GM23338 (cell line): ENCODE results near the gene SLC44A1. TPM values are rescaled to one million over a fixed set of nuclear protein-coding genes. Genes with fewer than 3 reads are reported as not detected.

ENCODE experiments used
- ATAC-seq: fragments of 200-7000 bp; cut with Tn5 transposase; 3 replicates; pipeline ENCODE4 v1.9.1; 2020
- DNase-seq: peaks from one replicate; pipeline ENCODE4 v3.0.0-alpha.2; 2015; ENCODE audit warnings: low spot score
- H2AFZ ChIP-seq: fragments of 200-600 bp; sonication (generic); 2 replicates; pipeline ENCODE4 v1.8.0; 2016; ENCODE audit warnings: antibody characterized with exemption, mild to moderate bottlenecking, moderate library complexity
- H3F3A ChIP-seq: fragments of 200-600 bp; sonication (generic); replicated peaks from 2 replicates; pipeline ENCODE4 v1.8.0; 2017; ENCODE audit warnings: antibody characterized with exemption, mixed run types, low read depth
- H3K27ac ChIP-seq: fragments of 200-600 bp; sonication (generic); 2 replicates; pipeline ENCODE4 v1.6.1; 2016; ENCODE audit warnings: low read depth
- H3K27me3 ChIP-seq: fragments of 200-600 bp; sonication (generic); 2 replicates; pipeline ENCODE4 v1.8.0; 2016; ENCODE audit warnings: mild to moderate bottlenecking, mixed run types, moderate library complexity; ENCODE audit not compliant: insufficient read depth
- H3K36me3 ChIP-seq: fragments of 200-600 bp; sonication (generic); 2 replicates; pipeline ENCODE4 v1.8.0; 2016; ENCODE audit warnings: mild to moderate bottlenecking; ENCODE audit not compliant: insufficient read depth
- H3K4me1 ChIP-seq: fragments of 200-600 bp; sonication (generic); 2 replicates; pipeline ENCODE4 v1.8.0; 2016; ENCODE audit warnings: mild to moderate bottlenecking, moderate library complexity; ENCODE audit not compliant: insufficient read depth
- H3K4me2 ChIP-seq: fragments of 200-600 bp; sonication (generic); 2 replicates; pipeline ENCODE4 v1.7.1; 2017; ENCODE audit warnings: mixed run types
- H3K4me3 ChIP-seq: fragments of 200-600 bp; sonication (generic); 2 replicates; pipeline ENCODE4 v1.6.1; 2016; ENCODE audit warnings: mixed run types
- H3K79me2 ChIP-seq: fragments of 200-600 bp; sonication (generic); replicated peaks from 2 replicates; pipeline ENCODE4 v1.8.0; 2017; ENCODE audit warnings: mild to moderate bottlenecking; ENCODE audit not compliant: insufficient read depth
- H3K9me2 ChIP-seq: fragments of 200-600 bp; sonication (generic); 2 replicates; pipeline ENCODE4 v1.8.0; 2017; ENCODE audit not compliant: insufficient read depth
- H4K20me1 ChIP-seq: fragments of 200-600 bp; sonication (generic); replicated peaks from 2 replicates; pipeline ENCODE4 v1.8.0; 2017; ENCODE audit warnings: mild to moderate bottlenecking; ENCODE audit not compliant: insufficient read depth
- H3K27ac Mint-ChIP-seq: 2 replicates; pipeline ENCODE4 v1.8.0; 2020; ENCODE audit warnings: inconsistent platforms, mild to moderate bottlenecking, moderate library complexity, mixed read lengths
- H3K27me3 Mint-ChIP-seq: 3 replicates; pipeline ENCODE4 v1.8.0; 2022; ENCODE audit warnings: low read depth, mild to moderate bottlenecking, moderate library complexity, mixed read lengths, inconsistent platforms; ENCODE audit not compliant: insufficient read depth, poor library complexity
- H3K36me3 Mint-ChIP-seq: 3 replicates; pipeline ENCODE4 v1.8.0; 2021; ENCODE audit warnings: low read depth, mild to moderate bottlenecking, inconsistent platforms, moderate library complexity, mixed read lengths
- H3K4me1 Mint-ChIP-seq: 3 replicates; pipeline ENCODE4 v1.8.0; 2020; ENCODE audit warnings: mild to moderate bottlenecking, inconsistent platforms, mixed read lengths
- H3K4me3 Mint-ChIP-seq: 3 replicates; pipeline ENCODE4 v1.8.0; 2021; ENCODE audit warnings: moderate library complexity, mild to moderate bottlenecking, inconsistent platforms, mixed read lengths
- H3K9me3 Mint-ChIP-seq: 3 replicates; pipeline ENCODE4 v1.8.0; 2020; ENCODE audit warnings: moderate library complexity, mild to moderate bottlenecking, inconsistent platforms, mixed read lengths
- CREB1 ChIP-seq: fragments of 250-450 bp; sonication (Bioruptor Pico); IDR thresholded peaks from 2 replicates; pipeline ENCODE4 v1.5.0; 2020; ENCODE audit warnings: low read depth, mild to moderate bottlenecking, moderate library complexity
- CTCF ChIP-seq, 2 experiments: fragments of 200-600 bp in 1 of 2; sonication (generic) in 1 of 2; conservative IDR thresholded peaks; 2 replicates each; pipeline versions ENCODE4 v1.5.1 to v1.6.1; 2016 to 2017; ENCODE audit warnings: antibody characterized with exemption in 2 of 2, low read depth in 2 of 2, mild to moderate bottlenecking in 2 of 2, moderate library complexity in 1 of 2
- ETS1 ChIP-seq: IDR thresholded peaks from 2 replicates; pipeline ENCODE4 v1.6.1; 2016; ENCODE audit warnings: antibody characterized with exemption
- EZH2 ChIP-seq: fragments of 200-600 bp; sonication (generic); IDR thresholded peaks from one replicate; pipeline ENCODE4 v1.8.0; 2017; ENCODE audit warnings: antibody characterized with exemption, mild to moderate bottlenecking, low read depth; ENCODE audit not compliant: unreplicated experiment
- EZH2phosphoT487 ChIP-seq: fragments of 200-600 bp; sonication (generic); IDR thresholded peaks from one replicate; pipeline ENCODE4 v1.8.1; 2018; ENCODE audit warnings: antibody characterized with exemption; ENCODE audit not compliant: unreplicated experiment
- JUNB ChIP-seq: IDR thresholded peaks from one replicate; pipeline ENCODE4 v1.6.1; 2016; ENCODE audit warnings: antibody characterized with exemption; ENCODE audit not compliant: unreplicated experiment
- NANOG ChIP-seq: IDR thresholded peaks from 2 replicates; pipeline ENCODE4 v1.6.1; 2016; ENCODE audit warnings: antibody characterized with exemption, borderline replicate concordance
- POLR2AphosphoS5 ChIP-seq: IDR thresholded peaks from 2 replicates; pipeline ENCODE4 v1.6.1; 2016; ENCODE audit warnings: antibody characterized with exemption, low read depth
- REST ChIP-seq: IDR thresholded peaks from one replicate; pipeline ENCODE4 v1.6.1; 2018; ENCODE audit warnings: antibody characterized with exemption; ENCODE audit not compliant: unreplicated experiment
- STAT1 ChIP-seq: IDR thresholded peaks from one replicate; pipeline ENCODE4 v1.6.1; 2016; ENCODE audit warnings: antibody characterized with exemption; ENCODE audit not compliant: unreplicated experiment
- ZNF114 ChIP-seq: fragments of 250-450 bp; sonication (Bioruptor Pico); IDR thresholded peaks from 2 replicates; pipeline ENCODE4 v1.5.0; 2020; ENCODE audit warnings: mild to moderate bottlenecking, moderate library complexity
- ZNF331 ChIP-seq: fragments of 250-450 bp; sonication (Bioruptor Pico); IDR thresholded peaks from 2 replicates; pipeline ENCODE4 v1.5.0; 2020; ENCODE audit warnings: low read depth, mild to moderate bottlenecking, moderate library complexity
- ZNF462 ChIP-seq: fragments of 250-450 bp; sonication (Bioruptor Pico); IDR thresholded peaks from 2 replicates; pipeline ENCODE4 v1.5.0; 2020; ENCODE audit warnings: mild to moderate bottlenecking, moderate library complexity
- polyA plus RNA-seq: library from polyadenylated mRNA; unstranded; fragments of >200 nt; fragmentation: Nextera tagmentation; extraction: Ambion mirVana; gene quantifications from 2 replicates; pipeline ENCODE4 v1.2.1, GENCODE V29; 2016
- total RNA-seq: library from RNA; depleted of rRNA; stranded (reverse); fragments of >200 nt; shearing (Covaris generic); gene quantifications from 2 replicates; pipeline ENCODE4 v1.2.3, GENCODE V29; 2014

The SLC44A1 gene
- total and polyA plus RNA-seq, 2 experiments from 2014 or later: 14.9 to 75.0 TPM

GRCh38 chr9:105346273-105346672 is 101.8 kb downstream of the SLC44A1 start:
- H4K20me1 ChIP-seq: no peaks in the 10 kb centered on the region
- Mint-ChIP-seq H3K4me1 (no peaks in the 10 kb centered on the region), H3K4me3 (no peak overlapping the region), H3K9me3 (no peaks in the 10 kb centered on the region), H3K27me3 (no peaks in the 10 kb centered on the region), H3K36me3 (no peaks in the 10 kb centered on the region), H3K27ac (no peak overlapping the region)
- ATAC-seq: no peak
- no peak for TF ChIP-seq EZH2phosphoT487
- TF ChIP-seq POLR2AphosphoS5: no peak
- TF ChIP-seq CTCF (conservative IDR thresholded peaks at IDR 0.05; ENCODE audit: low read depth in 2 of 2): no peak
- TF ChIP-seq EZH2: no peak
- TF ChIP-seq ZNF462: no peak
- TF ChIP-seq STAT1: no peak
- TF ChIP-seq CREB1 (CRISPR knock-in tag): no peak
- TF ChIP-seq REST: no peak
- TF ChIP-seq ZNF114 (CRISPR knock-in tag): no peak
- no peak for TF ChIP-seq ZNF331 (CRISPR knock-in tag)
- TF ChIP-seq ETS1: no peak
- no peak for TF ChIP-seq JUNB
- TF ChIP-seq NANOG: no peak
- H3K9me2 ChIP-seq: no peaks in the 10 kb centered on the region
- no peaks in the 10 kb centered on the region for H3K4me1 ChIP-seq
- H2AFZ ChIP-seq: no peak overlapping the region
- no peak for DNase-seq
- no peak overlapping the region for H3K27ac ChIP-seq
- no peaks in the 10 kb centered on the region for H3F3A ChIP-seq
- H3K79me2 ChIP-seq: no peaks in the 10 kb centered on the region; the same call in 1 of the 2 replicates
- H3K4me3 ChIP-seq: no peak overlapping the region
- no peaks in the 10 kb centered on the region for H3K36me3 ChIP-seq
- H3K4me2 ChIP-seq: no peak overlapping the region
- H3K27me3 ChIP-seq: no peaks in the 10 kb centered on the region
